HG02840 (cell line): ENCODE measurements around the gene CDK19.
"Not testable (repeated sequence)": the region's sequence is repeated elsewhere in the genome, so short reads cannot be mapped to it uniquely, and the experiment has no call there.

ENCODE experiments used
- ATAC-seq: cut with Tn5 transposase; IDR thresholded peaks from one replicate; pipeline ENCODE4 v1.9.1; 2021; ENCODE audit warnings: mild to moderate bottlenecking, moderate library complexity, moderate number of reproducible peaks; ENCODE audit not compliant: unreplicated experiment, low FRiP score

The CDK19 gene

GRCh38 chr6:110814102-110815014, 911 bp downstream of the CDK19 start:
- ATAC-seq, result peak; percentile 18

GRCh38 chr6:110813338-110814101, 1.7 kb downstream of the CDK19 start:
- no peak for ATAC-seq

GRCh38 chr6:110812719-110813118, 2.5 kb downstream of the CDK19 start:
- ATAC-seq, result no peak

- ATAC-seq, result no peak
Measured at GRCh38 chr6:110810896-110811586, 4.2 kb downstream of the CDK19 start.

- ATAC-seq, result no peak
Measured at GRCh38 chr6:110809792-110810191, 5.5 kb downstream of the CDK19 start.

- ATAC-seq, result not testable (repeated sequence)
Measured at GRCh38 chr6:110802175-110802574, 13.1 kb downstream of the CDK19 start.

GRCh38 chr6:110800839-110801196, 14.5 kb downstream of the CDK19 start:
- no peak for ATAC-seq

- ATAC-seq, result no peak
Measured at GRCh38 chr6:110800196-110800838, 15.0 kb downstream of the CDK19 start.

GRCh38 chr6:110799655-110800054, 15.6 kb downstream of the CDK19 start:
- no peak for ATAC-seq

GRCh38 chr6:110799189-110799588, 16.1 kb downstream of the CDK19 start:
- no peak for ATAC-seq

- ATAC-seq, result no peak
Measured at GRCh38 chr6:110795271-110795670, 20.0 kb downstream of the CDK19 start.

GRCh38 chr6:110786696-110787095, 28.6 kb downstream of the CDK19 start:
- no peak for ATAC-seq

- no peak for ATAC-seq
Measured at GRCh38 chr6:110786271-110786670, 29.0 kb downstream of the CDK19 start.

- no peak for ATAC-seq
Measured at GRCh38 chr6:110784610-110784979, 30.7 kb downstream of the CDK19 start.

GRCh38 chr6:110781522-110782214, 33.6 kb downstream of the CDK19 start:
- ATAC-seq, result no peak

- no peak for ATAC-seq
Measured at GRCh38 chr6:110778333-110778732, 36.9 kb downstream of the CDK19 start.

- no peak for ATAC-seq
Measured at GRCh38 chr6:110777636-110778035, 37.6 kb downstream of the CDK19 start.

GRCh38 chr6:110776413-110776812, 38.9 kb downstream of the CDK19 start:
- ATAC-seq, result no peak

- ATAC-seq, result no peak
Measured at GRCh38 chr6:110769923-110770322, 45.3 kb downstream of the CDK19 start.

GRCh38 chr6:110768057-110768456, 47.2 kb downstream of the CDK19 start:
- no peak for ATAC-seq
